GM10248 (cell line): ENCODE measurements around the gene XRCC5.

Source experiments
- CTCF ChIA-PET: fragments of 300-600 bp; sonication (Branson Sonifier 250); formaldehyde crosslinking; extraction: SDS; loops from one replicate; lab custom pipeline; 2021; ENCODE audit warnings: antibody characterized with exemption; lab: Yijun Ruan, JAX
- POLR2A ChIA-PET: fragments of 350-650 bp; sonication (Branson Sonifier 250); formaldehyde crosslinking; extraction: SDS; loops from one replicate; lab custom pipeline; 2020; ENCODE audit warnings: antibody characterized with exemption; lab: Yijun Ruan, JAX
- DNase-seq: peaks from one replicate; pipeline ENCODE4 v3.0.0; 2012; ENCODE audit errors: extremely low spot score
- CTCF ChIP-seq: IDR thresholded peaks from 2 replicates; pipeline ENCODE4 v1.5.1; 2012; ENCODE audit warnings: mild to moderate bottlenecking, low read depth; ENCODE audit errors: extremely low read depth, missing control alignments, control extremely low read depth

Gene XRCC5

GRCh38 chr2:216119146-216119545 lies 10.0 kb downstream of the XRCC5 start:
- ChIA-PET CTCF (interaction anchor here (1.0 to 1.9 kb wide), 5 partner anchors 9 to 22 kb away, joined by 3 to 8 read pairs (median 5); partner anchors contain the start of gene XRCC5), POLR2A (no interaction called here)
- TF ChIP-seq CTCF = no peak
- DNase-seq = no peak

DNA sequence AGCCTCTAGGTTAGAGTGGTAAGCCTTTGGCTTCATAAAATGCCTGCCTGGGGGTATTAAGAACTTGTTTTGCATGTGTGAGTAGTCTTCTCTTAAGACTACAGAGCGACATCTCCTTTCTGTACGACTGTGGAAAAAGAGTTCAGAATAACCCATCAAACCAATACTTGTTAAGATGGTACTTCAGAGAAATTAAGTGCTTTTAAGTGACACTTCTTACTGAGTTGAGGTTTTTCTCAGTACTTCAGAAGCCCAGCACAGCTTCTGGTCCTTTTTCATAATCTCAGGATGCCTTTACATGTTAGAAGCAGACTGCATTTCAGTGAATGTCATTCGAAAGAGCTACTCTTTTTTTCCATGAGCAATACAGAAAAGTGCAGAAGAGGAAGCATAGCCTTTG lies 10.8 kb downstream of the XRCC5 start:
- ChIA-PET CTCF (interaction anchor here (1.0 to 1.9 kb wide), 6 partner anchors 10 to 285 kb away, joined by 3 to 7 read pairs (median 4); no protein-coding TSS in a partner anchor), POLR2A (no interaction called here)
- DNase-seq = no peak
- no peak for TF ChIP-seq CTCF

- POLR2A ChIA-PET = no interaction called here
- CTCF ChIA-PET = interaction anchor here (1.4 to 4.0 kb wide), 3 partner anchors 12 to 284 kb away, joined by 3 to 23 read pairs (median 4); no protein-coding TSS in a partner anchor
- no peak for DNase-seq
- TF ChIP-seq CTCF = no peak
Measured at GRCh38 chr2:216121255-216121654, 12.1 kb downstream of the XRCC5 start.

DNA sequence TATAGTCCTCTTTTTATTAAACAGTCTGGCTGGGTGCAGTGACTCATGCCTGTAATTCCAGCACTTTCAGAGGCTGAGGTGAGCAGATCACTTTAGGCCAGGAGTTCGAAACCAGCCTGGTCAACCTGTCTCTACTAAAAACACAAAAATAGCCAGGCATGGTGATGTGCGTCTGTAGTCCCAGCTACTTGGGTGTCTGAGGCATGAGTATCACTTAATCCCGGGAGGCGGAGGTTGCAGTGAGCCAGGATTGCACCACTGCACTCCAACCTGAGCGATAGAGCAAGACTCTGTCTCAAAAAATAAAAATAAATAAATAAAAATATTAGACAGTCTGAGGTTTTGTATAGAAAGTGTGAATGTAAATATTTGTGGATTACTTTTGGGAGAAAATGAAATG lies 17.8 kb downstream of the XRCC5 start:
- POLR2A ChIA-PET = no interaction called here
- CTCF ChIA-PET = interaction anchor here (0.9 to 1.4 kb wide), 3 partner anchors 12 to 34 kb away, joined by 3 to 6 read pairs (median 5); no protein-coding TSS in a partner anchor
- DNase-seq = no peak
- no peak for TF ChIP-seq CTCF

GRCh38 chr2:216130346-216130971 lies 21.3 kb downstream of the XRCC5 start:
- no peak for TF ChIP-seq CTCF
- DNase-seq = no peak
- POLR2A ChIA-PET = no interaction called here
- CTCF ChIA-PET = interaction anchor here (0.6 to 3.8 kb wide), 3 partner anchors 10 to 16 kb away, joined by 5 to 23 read pairs (median 9); no protein-coding TSS in a partner anchor

GRCh38 chr2:216131175-216131926 lies 22.2 kb downstream of the XRCC5 start:
- TF ChIP-seq CTCF = no peak
- DNase-seq = no peak
- ChIA-PET CTCF (interaction anchor here (1.1 to 3.8 kb wide), 3 partner anchors 10 to 47 kb away, joined by 5 to 23 read pairs (median 9); no protein-coding TSS in a partner anchor), POLR2A (interaction anchor here (0.8 kb wide), 1 partner anchor 17 kb away, joined by 3 read pairs; no protein-coding TSS in a partner anchor)
